GM12892 (cell line): ENCODE data around the gene APBB2.
A peak's percentile ranks its signal among the peaks of the same experiment; 100 is the strongest.

Source experiments
- DNase-seq: peaks from one replicate; pipeline ENCODE4 v3.0.0; 2011; ENCODE audit not compliant: insufficient read length
- FAIRE-seq: peaks from 2 replicates; lab custom pipeline; 2011; peaks lifted over from hg19 to GRCh38; lab: Jason Lieb, UNC
- POLR2A ChIP-seq: IDR thresholded peaks from 2 replicates; pipeline ENCODE4 v1.6.1; 2011; ENCODE audit warnings: low read depth, low read length, control low read depth
- POLR2AphosphoS5 ChIP-seq: IDR thresholded peaks from 2 replicates; pipeline ENCODE4 v1.6.1; 2011; ENCODE audit warnings: low read depth, low read length, control low read depth
- TAF1 ChIP-seq: IDR thresholded peaks from 2 replicates; pipeline ENCODE4 v1.6.1; 2011; ENCODE audit warnings: low read depth, mild to moderate bottlenecking, control low read depth, low read length, borderline replicate concordance

Gene APBB2

GRCh38 chr4:41236508-41236907 is 22.2 kb upstream of the APBB2 start:
- TF ChIP-seq TAF1: no peak
- TF ChIP-seq POLR2A: no peak
- TF ChIP-seq POLR2AphosphoS5: no peak
- DNase-seq: no peak
- no peak for FAIRE-seq

- FAIRE-seq: no peak
- no peak for TF ChIP-seq POLR2AphosphoS5
- no peak for TF ChIP-seq POLR2A
- no peak for TF ChIP-seq TAF1
- DNase-seq: no peak
These were observed 21.7 kb upstream of the APBB2 start for GRCh38 chr4:41236032-41236431.

GRCh38 chr4:41232856-41233255 is 18.5 kb upstream of the APBB2 start:
- TF ChIP-seq TAF1 (no peak), POLR2A (no peak), POLR2AphosphoS5 (no peak)
- DNase-seq (no peak), FAIRE-seq (no peak)

- no peak for DNase-seq
- TF ChIP-seq POLR2AphosphoS5 (no peak), TAF1 (no peak), POLR2A (no peak)
- FAIRE-seq: no peak
These were observed 18.1 kb upstream of the APBB2 start for GRCh38 chr4:41232406-41232805.

GRCh38 chr4:41227902-41228301 is 13.6 kb upstream of the APBB2 start:
- TF ChIP-seq TAF1 (no peak), POLR2A (no peak), POLR2AphosphoS5 (no peak)
- DNase-seq: no peak
- FAIRE-seq: no peak

GRCh38 chr4:41221850-41222645 is 7.7 kb upstream of the APBB2 start:
- DNase-seq (no peak), FAIRE-seq (peak; percentile 21)
- TF ChIP-seq POLR2A (no peak), TAF1 (no peak), POLR2AphosphoS5 (no peak)

- TF ChIP-seq POLR2A (no peak), POLR2AphosphoS5 (no peak), TAF1 (no peak)
- DNase-seq: no peak
- FAIRE-seq: no peak
These were observed 5.1 kb upstream of the APBB2 start for GRCh38 chr4:41219421-41219950.

GRCh38 chr4:41218703-41219102 is 4.4 kb upstream of the APBB2 start:
- FAIRE-seq (peak; percentile 40), DNase-seq (no peak)
- TF ChIP-seq TAF1 (no peak), POLR2AphosphoS5 (no peak), POLR2A (no peak)

- DNase-seq (no peak), FAIRE-seq (no peak)
- TF ChIP-seq TAF1 (no peak), POLR2AphosphoS5 (no peak), POLR2A (no peak)
These were observed 3.0 kb upstream of the APBB2 start for GRCh38 chr4:41217374-41217773.

- no peak for DNase-seq
- FAIRE-seq: no peak
- TF ChIP-seq POLR2A: no peak
- TF ChIP-seq TAF1: no peak
- TF ChIP-seq POLR2AphosphoS5: no peak
These were observed 2.6 kb upstream of the APBB2 start for GRCh38 chr4:41217020-41217333.

GRCh38 chr4:41216294-41217019 is 2.1 kb upstream of the APBB2 start:
- peak; percentile 73 for DNase-seq
- peak; percentile 80 for TF ChIP-seq POLR2AphosphoS5
- peak; percentile 78 for TF ChIP-seq POLR2A
- TF ChIP-seq TAF1: no peak
- FAIRE-seq: peak; percentile 79

GRCh38 chr4:41215969-41216293 is 1.6 kb upstream of the APBB2 start:
- TF ChIP-seq POLR2AphosphoS5: no peak
- no peak for TF ChIP-seq POLR2A
- TF ChIP-seq TAF1: no peak
- DNase-seq (no peak), FAIRE-seq (no peak)
